Panc1 (cell line): ENCODE results near the gene SCNN1B. TPM values are rescaled to one million over a fixed set of nuclear protein-coding genes. Genes with fewer than 3 reads are reported as not detected.

Source experiments
- ATAC-seq: fragments of 200-7000 bp; cut with Tn5 transposase; 2 replicates; pipeline ENCODE4 v1.9.1; 2020; ENCODE audit warnings: mild to moderate bottlenecking, moderate library complexity
- BruUV-seq: library from RNA; stranded (reverse); fragments of 400-500 nt; replicated peaks from 2 replicates; lab custom pipeline; 2021; lab: Mats Ljungman, UMichigan
- CTCF ChIA-PET: fragments of 300-600 bp; sonication (Branson Sonifier 250); formaldehyde crosslinking; loops from one replicate; lab custom pipeline; 2022; ENCODE audit warnings: antibody characterized with exemption; lab: Charles Lee
- POLR2A ChIA-PET: fragments of 300-600 bp; sonication (Branson Sonifier 250); formaldehyde crosslinking; loops from one replicate; lab custom pipeline; 2022; ENCODE audit warnings: antibody characterized with exemption; lab: Charles Lee
- DNase-seq: peaks from one replicate; pipeline ENCODE4 v3.0.0-alpha.2; 2010; ENCODE audit warnings: low read depth, low spot score
- H3K27ac ChIP-seq: 2 replicates; pipeline ENCODE4 v1.5.1; 2011; ENCODE audit warnings: mild to moderate bottlenecking, low read length, inconsistent platforms
- H3K27me3 ChIP-seq: fragments of 200-500 bp; sonication (Bioruptor generic); 2 replicates; pipeline ENCODE4 v1.6.0; 2014; ENCODE audit warnings: low read length, inconsistent platforms; ENCODE audit not compliant: control insufficient read depth, insufficient read depth
- H3K36me3 ChIP-seq: fragments of 200-500 bp; sonication (Bioruptor generic); 2 replicates; pipeline ENCODE4 v1.5.1; 2014; ENCODE audit warnings: inconsistent platforms, mild to moderate bottlenecking, low read length, moderate library complexity; ENCODE audit not compliant: control insufficient read depth, insufficient read depth
- H3K4me1 ChIP-seq: 2 replicates; pipeline ENCODE4 v1.5.1; 2011; ENCODE audit warnings: inconsistent platforms, mild to moderate bottlenecking, low read length, moderate library complexity; ENCODE audit not compliant: control insufficient read depth, insufficient read depth
- H3K4me3 ChIP-seq, 2 experiments: 2 replicates each; pipeline ENCODE4 v1.5.1; 2011 to 2012; ENCODE audit warnings: low read depth in 2 of 2, low read length in 2 of 2, mild to moderate bottlenecking in 2 of 2, inconsistent platforms in 1 of 2, moderate library complexity in 1 of 2
- H3K9me3 ChIP-seq: fragments of 200-500 bp; sonication (Bioruptor generic); 2 replicates; pipeline ENCODE4 v1.5.1; 2014; ENCODE audit warnings: low read depth, mild to moderate bottlenecking, inconsistent platforms, low read length, moderate library complexity; ENCODE audit not compliant: control insufficient read depth, insufficient read depth
- CTCF ChIP-seq: fragments of 450-650 bp; IDR thresholded peaks from 2 replicates; pipeline ENCODE4 v1.5.1; 2017; ENCODE audit warnings: mild to moderate bottlenecking
- POLR2AphosphoS5 ChIP-seq: IDR thresholded peaks from 2 replicates; pipeline ENCODE4 v1.6.1; 2012; ENCODE audit warnings: mild to moderate bottlenecking, low read depth, low read length, moderate library complexity
- REST ChIP-seq, 2 experiments: IDR thresholded peaks; 2 replicates each; pipeline ENCODE4 v1.6.1; 2011 to 2012; ENCODE audit warnings: low read depth in 2 of 2, control low read depth in 1 of 2, low read length in 1 of 2, mild to moderate bottlenecking in 1 of 2, moderate library complexity in 1 of 2; ENCODE audit not compliant: insufficient read depth in 1 of 2
- SIN3A ChIP-seq: IDR thresholded peaks from 2 replicates; pipeline ENCODE4 v1.6.1; 2012; ENCODE audit warnings: low read depth, mild to moderate bottlenecking, low read length, moderate library complexity, borderline replicate concordance; ENCODE audit not compliant: insufficient read depth
- TCF7L2 ChIP-seq: IDR thresholded peaks from 2 replicates; pipeline ENCODE4 v1.6.1; 2011; ENCODE audit warnings: mild to moderate bottlenecking, low read depth, low read length, inconsistent platforms
- in situ Hi-C: cut with HindIII; loops from 2 replicates; pipeline ENCODE4 v1.10.0; 2016; ENCODE audit warnings: low sequenced_read_pairs, low pct_unique_long_range_greater_than_20kb
- intact Hi-C: fragments of 100-400 bp; cut with micrococcal nuclease; formaldehyde crosslinking; loops from one replicate; pipeline ENCODE4 v1.10.0; 2022; ENCODE audit not compliant: unreplicated experiment
- total RNA-seq: library from RNA; stranded (reverse); gene quantifications from one replicate; pipeline ENCODE4 v1.2.1, GENCODE V29; 2021; ENCODE audit not compliant: unreplicated experiment

The SCNN1B gene
- total RNA-seq, 1 experiment from 2014 or later = 10.7 TPM

- no peak for TF ChIP-seq SIN3A
- Histone ChIP-seq H3K4me1 (peaks cover 25% of the 10 kb centered on the region), H3K27me3 (no peaks in the 10 kb centered on the region), H3K27ac (no peak overlapping the region), H3K36me3 (no peaks in the 10 kb centered on the region), H3K9me3 (no peaks in the 10 kb centered on the region), H3K4me3 (no peak overlapping the region)
- in situ Hi-C loops = no loop called here
- DNase-seq (no peak), ATAC-seq (no peak)
- ChIA-PET POLR2A (no interaction called here), CTCF (no interaction called here)
- intact Hi-C loops = no loop called here
- BruUV-seq = no TSS peak
Measured at GRCh38 chr16:23318639-23319038, 16.5 kb downstream of the SCNN1B start.

DNA sequence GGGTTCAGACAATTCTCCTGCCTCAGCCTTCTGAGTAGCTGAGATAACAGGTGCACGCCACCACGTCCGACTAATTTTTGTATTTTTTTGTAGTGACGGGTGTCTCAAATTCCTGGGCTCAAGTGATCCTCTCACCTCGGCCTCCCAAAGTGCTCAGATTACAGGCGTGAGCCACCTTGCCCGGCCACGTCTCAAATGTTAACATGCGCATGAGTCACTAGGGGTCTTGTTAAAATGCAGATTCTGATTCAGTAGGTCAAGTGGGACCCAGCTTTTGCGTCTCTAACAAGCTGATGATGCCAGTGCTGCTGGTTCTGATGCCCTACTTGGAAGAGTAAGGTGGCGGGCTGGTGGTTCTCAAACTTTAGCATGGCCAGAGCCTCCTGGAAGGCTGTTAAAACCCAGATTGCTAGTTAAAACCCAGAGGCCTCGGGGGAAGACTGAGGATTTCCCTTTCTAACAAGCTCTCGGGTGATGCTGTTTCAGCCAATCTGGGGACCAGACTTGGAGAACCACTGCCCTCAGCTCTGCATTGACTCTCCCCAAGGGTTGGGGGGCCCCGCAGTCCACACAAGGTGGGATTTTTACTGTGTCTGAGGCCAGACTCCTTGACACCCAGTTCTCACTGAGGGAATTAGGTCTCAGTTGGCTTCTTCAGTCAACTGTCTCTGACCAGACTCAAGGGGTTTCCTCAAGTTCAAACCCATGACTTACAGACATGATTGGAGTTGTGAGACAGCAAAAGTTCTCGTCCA, 17.9 kb downstream of the SCNN1B start:
- no TSS peak for BruUV-seq
- Histone ChIP-seq H3K9me3 (no peaks in the 10 kb centered on the region), H3K27me3 (no peaks in the 10 kb centered on the region), H3K4me1 (peaks cover 23% of the 10 kb centered on the region), H3K27ac (no peak overlapping the region), H3K36me3 (no peaks in the 10 kb centered on the region), H3K4me3 (no peak overlapping the region)
- POLR2A ChIA-PET = no interaction called here
- CTCF ChIA-PET = no interaction called here
- DNase-seq (no peak), ATAC-seq (no peak)
- intact Hi-C loops = no loop called here
- TF ChIP-seq REST (IDR thresholded peaks at IDR 0.05; ENCODE audit: insufficient read depth in 1 of 2, low read depth in 2 of 2, low read length in 1 of 2) (no peak), CTCF (no peak), POLR2AphosphoS5 (no peak), TCF7L2 (no peak), SIN3A (no peak)
- in situ Hi-C loops = no loop called here

DNA sequence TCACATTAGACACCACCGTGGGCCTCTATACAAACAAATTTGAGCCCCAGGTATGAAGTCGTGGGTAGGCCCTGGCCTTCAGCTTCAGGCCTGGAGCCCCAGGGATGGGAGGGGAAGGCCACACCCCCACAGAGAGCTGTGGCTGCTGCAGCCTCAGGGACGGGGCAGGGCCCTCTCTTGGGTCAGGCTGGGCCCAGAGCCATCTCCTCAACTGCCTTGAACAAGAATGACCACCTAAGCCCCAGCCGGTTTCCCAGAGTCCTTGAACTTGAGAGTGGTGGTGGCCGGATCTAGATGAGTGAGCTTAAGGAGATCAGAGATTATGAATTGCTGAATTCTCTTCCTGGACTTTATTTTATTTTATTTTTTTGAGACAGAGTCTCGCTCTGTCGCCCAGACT, 18.6 kb downstream of the SCNN1B start:
- TF ChIP-seq CTCF (no peak), TCF7L2 (no peak), POLR2AphosphoS5 (no peak), REST (IDR thresholded peaks at IDR 0.05; ENCODE audit: insufficient read depth in 1 of 2, low read depth in 2 of 2, low read length in 1 of 2) (no peak), SIN3A (no peak)
- Histone ChIP-seq H3K27ac (0 out of 2 replicates have a peak overlapping the region, but pooled peaks have one; percentile 10), H3K36me3 (no peaks in the 10 kb centered on the region), H3K9me3 (no peaks in the 10 kb centered on the region), H3K27me3 (no peaks in the 10 kb centered on the region), H3K4me1 (peaks cover 23% of the 10 kb centered on the region), H3K4me3 (no peak overlapping the region)
- ChIA-PET CTCF (no interaction called here), POLR2A (no interaction called here)
- in situ Hi-C loops = no loop called here
- no TSS peak for BruUV-seq
- intact Hi-C loops = no loop called here
- DNase-seq (no peak), ATAC-seq (no peak)
